Smooth muscle cell (in vitro differentiated cells): Measurements from ENCODE around the gene TET3. TPM values are rescaled to one million over a fixed set of nuclear protein-coding genes. Genes with fewer than 3 reads are reported as not detected.
A peak's percentile ranks its signal among the peaks of the same experiment; 100 is the strongest.

Experiments
- DNase-seq: peaks from one replicate; lab custom pipeline; 2025; ENCODE audit not compliant: unreplicated experiment; lab: John Stamatoyannopoulos, UW
- H2AFZ ChIP-seq: fragments of 200-600 bp; sonication (generic); 2 replicates; pipeline ENCODE4 v1.6.0; 2016; ENCODE audit warnings: antibody characterized with exemption, low read depth, mild to moderate bottlenecking
- H3F3A ChIP-seq: fragments of 200-600 bp; sonication (generic); 2 replicates; pipeline ENCODE4 v1.6.0; 2017; ENCODE audit warnings: antibody characterized with exemption, low read depth
- H3K27ac ChIP-seq: fragments of 200-600 bp; sonication (generic); 2 replicates; pipeline ENCODE4 v1.5.1; 2016; ENCODE audit warnings: low read depth, mild to moderate bottlenecking
- H3K27me3 ChIP-seq: fragments of 200-600 bp; sonication (generic); 2 replicates; pipeline ENCODE4 v1.6.1; 2016; ENCODE audit warnings: low read depth, mild to moderate bottlenecking
- H3K36me3 ChIP-seq: fragments of 200-600 bp; sonication (generic); 2 replicates; pipeline ENCODE4 v1.5.1; 2016; ENCODE audit warnings: low read depth
- H3K4me1 ChIP-seq: fragments of 200-600 bp; sonication (generic); 2 replicates; pipeline ENCODE4 v1.5.1; 2016; ENCODE audit warnings: low read depth
- H3K4me2 ChIP-seq: fragments of 200-600 bp; sonication (generic); 2 replicates; pipeline ENCODE4 v1.6.0; 2016; ENCODE audit warnings: mild to moderate bottlenecking
- H3K4me3 ChIP-seq: fragments of 200-600 bp; sonication (generic); 2 replicates; pipeline ENCODE4 v1.5.1; 2016; ENCODE audit warnings: mild to moderate bottlenecking
- H3K79me2 ChIP-seq: fragments of 200-600 bp; sonication (generic); 2 replicates; pipeline ENCODE4 v1.6.0; 2016; ENCODE audit warnings: low read depth, mild to moderate bottlenecking
- H3K9ac ChIP-seq: fragments of 200-600 bp; sonication (generic); 2 replicates; pipeline ENCODE4 v1.6.0; 2016; ENCODE audit warnings: low read depth
- H3K9me3 ChIP-seq: fragments of 200-600 bp; sonication (generic); replicated peaks from 2 replicates; pipeline ENCODE4 v1.5.1; 2016; ENCODE audit warnings: low read depth
- H4K20me1 ChIP-seq: fragments of 200-600 bp; sonication (generic); 2 replicates; pipeline ENCODE4 v1.6.0; 2016; ENCODE audit warnings: low read depth
- WGBS: methylation state at CpG from one replicate; pipeline ENCODE4 v1.1.7; 2016; ENCODE audit warnings: low lambda C conversion rate; 5-methylcytosine and 5-hydroxymethylcytosine counted together
- polyA plus RNA-seq: library from polyadenylated mRNA; unstranded; fragments of >200 nt; fragmentation: Nextera tagmentation; extraction: Ambion mirVana; gene quantifications from 2 replicates; pipeline ENCODE4 v1.2.1, GENCODE V29; 2016
- total RNA-seq: library from RNA; depleted of rRNA; stranded (reverse); fragments of >200 nt; gene quantifications from 2 replicates; pipeline ENCODE4 v1.2.3, GENCODE V29; 2014
- TF ChIP-seq, protein P1 (sequence below): fragments of 200-600 bp; sonication (generic); IDR thresholded peaks from 2 replicates; pipeline ENCODE4 v1.5.1; 2017; ENCODE audit warnings: borderline replicate concordance, mild to moderate bottlenecking, antibody characterized with exemption; ENCODE audit not compliant: insufficient read depth, poor library complexity, severe bottlenecking

The TET3 gene
- total and polyA plus RNA-seq, 2 experiments from 2014 or later, result 3.2 to 12.7 TPM

DNA sequence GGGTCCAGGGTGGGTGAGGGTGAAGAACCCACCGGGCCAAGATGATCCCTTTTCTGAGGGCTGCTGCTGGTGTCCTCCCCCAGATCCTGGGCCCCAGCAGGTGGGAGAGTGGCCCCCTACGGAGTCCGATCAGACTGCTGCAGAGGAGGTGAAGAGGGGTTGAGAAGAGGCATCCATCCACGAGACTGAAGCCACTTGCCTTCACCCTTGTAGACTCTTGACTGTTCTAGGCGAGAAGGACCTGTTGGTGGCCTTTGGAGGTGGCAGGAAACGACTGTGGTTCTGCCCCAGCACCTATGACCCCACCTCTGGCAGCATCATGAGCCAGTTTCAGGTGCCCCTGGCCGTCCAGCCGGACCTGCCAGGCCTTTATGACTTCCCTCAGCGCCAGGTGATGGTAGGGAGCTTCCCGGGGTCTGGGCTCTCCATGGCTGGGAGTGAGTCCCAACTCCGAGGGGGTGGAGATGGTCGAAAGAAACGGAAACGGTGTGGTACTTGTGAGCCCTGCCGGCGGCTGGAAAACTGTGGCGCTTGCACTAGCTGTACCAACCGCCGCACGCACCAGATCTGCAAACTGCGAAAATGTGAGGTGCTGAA is 1.5 kb downstream of the TET3 start:
- no peak overlapping the region for H2AFZ ChIP-seq

DNA sequence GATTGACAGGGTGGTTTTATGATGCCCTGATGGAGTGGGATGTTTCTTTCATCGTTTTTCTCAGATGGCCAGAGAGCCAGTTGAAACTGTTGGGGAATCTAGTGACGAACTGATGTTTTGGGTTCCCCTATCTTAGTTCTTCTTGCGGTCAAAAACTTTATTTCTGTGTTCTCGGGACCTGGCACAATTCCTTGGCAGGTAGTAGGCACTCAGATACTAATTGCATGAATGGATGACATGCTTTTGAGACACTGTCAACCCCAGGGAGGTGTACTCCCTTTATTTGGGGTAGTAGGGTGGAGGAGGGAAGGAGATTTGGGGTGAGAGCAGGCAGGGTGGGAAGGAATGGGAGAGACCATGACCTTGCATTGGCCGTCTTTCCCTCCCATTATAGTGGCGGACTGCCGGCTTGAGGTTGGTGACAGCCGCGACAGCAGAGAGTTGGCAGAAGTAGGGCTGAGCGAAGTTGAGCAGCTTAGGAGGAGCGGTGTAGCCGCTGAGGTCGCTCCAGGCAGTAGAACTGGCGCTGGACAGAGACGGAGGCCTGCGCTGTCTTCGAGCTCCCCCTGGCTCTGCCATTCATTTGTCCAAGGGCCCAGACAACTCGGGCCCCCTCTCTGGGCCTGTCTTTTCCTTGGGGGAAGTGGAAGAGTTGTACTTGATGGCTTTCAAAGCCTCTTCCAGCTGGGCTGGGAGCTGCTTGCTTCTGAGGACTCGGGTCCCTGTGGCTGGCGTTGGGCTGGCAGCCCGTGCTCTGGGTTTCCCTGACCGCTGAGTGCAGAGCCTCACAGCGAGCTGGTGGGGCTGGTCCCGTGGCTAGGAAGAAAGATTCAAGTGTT is 2.6 kb downstream of the TET3 start:
- H3K4me1 ChIP-seq, result peaks cover 34% of the 10 kb centered on the region
- H4K20me1 ChIP-seq, result peaks cover 35% of the 10 kb centered on the region

More for the DNA sequence above, 1.5 kb downstream of the TET3 start:
- Histone ChIP-seq H3K4me3 (peak overlapping the region; percentile 72), H3K9ac (no peak overlapping the region), H3K9me3 (no peaks in the 10 kb centered on the region), H3F3A (peaks cover 8% of the 10 kb centered on the region), H3K79me2 (peaks cover 33% of the 10 kb centered on the region), H3K27me3 (no peaks in the 10 kb centered on the region), H3K36me3 (no peaks in the 10 kb centered on the region), H3K27ac (no peak overlapping the region), H3K4me2 (peak overlapping the region; percentile 91), H3K4me1 (peaks cover 42% of the 10 kb centered on the region), H4K20me1 (peaks cover 31% of the 10 kb centered on the region)
- TF ChIP-seq, protein P1, sequence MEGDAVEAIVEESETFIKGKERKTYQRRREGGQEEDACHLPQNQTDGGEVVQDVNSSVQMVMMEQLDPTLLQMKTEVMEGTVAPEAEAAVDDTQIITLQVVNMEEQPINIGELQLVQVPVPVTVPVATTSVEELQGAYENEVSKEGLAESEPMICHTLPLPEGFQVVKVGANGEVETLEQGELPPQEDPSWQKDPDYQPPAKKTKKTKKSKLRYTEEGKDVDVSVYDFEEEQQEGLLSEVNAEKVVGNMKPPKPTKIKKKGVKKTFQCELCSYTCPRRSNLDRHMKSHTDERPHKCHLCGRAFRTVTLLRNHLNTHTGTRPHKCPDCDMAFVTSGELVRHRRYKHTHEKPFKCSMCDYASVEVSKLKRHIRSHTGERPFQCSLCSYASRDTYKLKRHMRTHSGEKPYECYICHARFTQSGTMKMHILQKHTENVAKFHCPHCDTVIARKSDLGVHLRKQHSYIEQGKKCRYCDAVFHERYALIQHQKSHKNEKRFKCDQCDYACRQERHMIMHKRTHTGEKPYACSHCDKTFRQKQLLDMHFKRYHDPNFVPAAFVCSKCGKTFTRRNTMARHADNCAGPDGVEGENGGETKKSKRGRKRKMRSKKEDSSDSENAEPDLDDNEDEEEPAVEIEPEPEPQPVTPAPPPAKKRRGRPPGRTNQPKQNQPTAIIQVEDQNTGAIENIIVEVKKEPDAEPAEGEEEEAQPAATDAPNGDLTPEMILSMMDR, result no peak
- 94% methylated on average over 21 of the region's 21 CpGs for WGBS
- no peak for DNase-seq

DNA sequence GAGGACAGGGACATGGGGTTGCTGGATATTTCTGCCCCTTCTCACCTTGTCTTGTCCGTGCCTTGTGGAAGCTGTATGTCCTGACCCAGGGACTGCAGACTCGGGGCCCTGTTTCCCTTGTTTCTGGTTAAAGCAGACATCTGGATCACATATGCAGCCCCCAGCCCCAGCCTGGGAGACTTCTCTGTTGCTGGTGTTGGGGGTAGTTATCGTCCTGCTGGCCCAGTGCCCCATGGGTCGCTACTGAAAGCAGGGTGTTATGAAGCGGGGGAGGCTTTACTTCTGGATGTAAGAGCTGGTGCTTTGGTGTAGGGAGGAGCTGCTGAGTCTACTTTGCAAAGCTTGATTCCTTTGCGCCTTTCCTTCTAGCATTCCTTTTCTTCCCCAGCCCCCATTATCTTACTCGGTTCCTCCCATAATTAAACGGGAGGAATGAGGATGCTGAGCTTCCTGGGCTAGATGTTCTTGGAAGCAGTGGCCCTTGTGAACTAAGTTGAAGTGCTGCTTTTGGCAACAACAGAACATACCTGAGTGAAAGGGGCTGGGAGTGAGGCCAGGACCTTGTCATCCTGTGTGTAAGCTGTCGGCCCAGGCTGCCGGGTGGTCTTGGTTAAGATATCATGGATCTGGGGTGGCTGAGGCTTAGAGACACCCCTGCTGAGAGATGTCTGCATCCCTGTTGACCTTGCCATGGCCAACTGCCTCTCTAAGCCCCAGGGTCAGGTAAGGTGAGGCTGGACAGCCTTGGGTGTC is 3.4 kb downstream of the TET3 start:
- Histone ChIP-seq H3K27ac (no peak overlapping the region), H3K4me1 (peaks cover 33% of the 10 kb centered on the region), H3K9ac (no peak overlapping the region), H3K36me3 (no peaks in the 10 kb centered on the region), H3K79me2 (peaks cover 43% of the 10 kb centered on the region), H2AFZ (no peak overlapping the region), H3K9me3 (no peaks in the 10 kb centered on the region), H3K27me3 (no peaks in the 10 kb centered on the region), H3K4me2 (peak overlapping the region; percentile 62), H3F3A (peaks cover 8% of the 10 kb centered on the region), H3K4me3 (peak overlapping the region; percentile 37), H4K20me1 (peaks cover 39% of the 10 kb centered on the region)
- TF ChIP-seq, protein P1, result no peak
- WGBS, result 74% methylated on average over 10 of the region's 10 CpGs
- DNase-seq, result no peak

More for the DNA sequence above, 2.6 kb downstream of the TET3 start:
- no peak overlapping the region for H2AFZ ChIP-seq
- no peak overlapping the region for H3K9ac ChIP-seq
- no peaks in the 10 kb centered on the region for H3K27me3 ChIP-seq
- H3F3A ChIP-seq, result peaks cover 8% of the 10 kb centered on the region
- H3K79me2 ChIP-seq, result peaks cover 35% of the 10 kb centered on the region
- no peaks in the 10 kb centered on the region for H3K9me3 ChIP-seq
- TF ChIP-seq, protein P1, result no peak
- H3K4me2 ChIP-seq, result peak overlapping the region; percentile 62
- no peak for DNase-seq
- H3K36me3 ChIP-seq, result no peaks in the 10 kb centered on the region
- peak overlapping the region; percentile 37 for H3K4me3 ChIP-seq
- 73% methylated on average over 24 of the region's 24 CpGs for WGBS
- no peak overlapping the region for H3K27ac ChIP-seq
